ENCODE results near the gene URB2.
"Not testable (repeated sequence)": the region's sequence is repeated elsewhere in the genome, so short reads cannot be mapped to it uniquely, and the experiment has no call there.

The URB2 gene

GRCh38 chr1:229585338-229585737 lies 40.7 kb upstream of the URB2 start:
- no peak for TF ChIP-seq CTCF (IDR thresholded peaks at IDR 0.05; ENCODE audit: insufficient read depth, low read depth, low read length, missing control alignments)
- H3K4me3 ChIP-seq (ENCODE audit: low read depth, low read length) = no peak overlapping the region
- DNase-seq (ENCODE audit: low read depth) = no peak

- TF ChIP-seq CTCF (IDR thresholded peaks at IDR 0.05; ENCODE audit: insufficient read depth, low read depth, low read length, missing control alignments) = no peak
- no peak overlapping the region for H3K4me3 ChIP-seq (ENCODE audit: low read depth, low read length)
- DNase-seq (ENCODE audit: low read depth) = no peak
Measured at GRCh38 chr1:229590119-229590518, 35.9 kb upstream of the URB2 start.

- no peak for DNase-seq (ENCODE audit: low read depth)
- TF ChIP-seq CTCF (IDR thresholded peaks at IDR 0.05; ENCODE audit: insufficient read depth, low read depth, low read length, missing control alignments) = no peak
- H3K4me3 ChIP-seq (ENCODE audit: low read depth, low read length) = no peak overlapping the region
Measured at GRCh38 chr1:229593800-229594199, 32.2 kb upstream of the URB2 start.

GRCh38 chr1:229594227-229595008 lies 31.6 kb upstream of the URB2 start:
- no peak for TF ChIP-seq CTCF (IDR thresholded peaks at IDR 0.05; ENCODE audit: insufficient read depth, low read depth, low read length, missing control alignments)
- DNase-seq (ENCODE audit: low read depth) = no peak
- no peak overlapping the region for H3K4me3 ChIP-seq (ENCODE audit: low read depth, low read length)

GRCh38 chr1:229595876-229596275 lies 30.2 kb upstream of the URB2 start:
- DNase-seq (ENCODE audit: low read depth); H3K4me3 ChIP-seq (ENCODE audit: low read depth, low read length): not testable (repeated sequence)

- no peak for TF ChIP-seq CTCF (IDR thresholded peaks at IDR 0.05; ENCODE audit: insufficient read depth, low read depth, low read length, missing control alignments)
- no peak for DNase-seq (ENCODE audit: low read depth)
- H3K4me3 ChIP-seq (ENCODE audit: low read depth, low read length) = no peak overlapping the region
Measured at GRCh38 chr1:229596925-229597699, 28.9 kb upstream of the URB2 start.

GRCh38 chr1:229597877-229598276 lies 28.2 kb upstream of the URB2 start:
- H3K4me3 ChIP-seq (ENCODE audit: low read depth, low read length) = no peak overlapping the region
- no peak for DNase-seq (ENCODE audit: low read depth)
- TF ChIP-seq CTCF (IDR thresholded peaks at IDR 0.05; ENCODE audit: insufficient read depth, low read depth, low read length, missing control alignments) = no peak
